ENCODE results near the gene CORO7.

DNA sequence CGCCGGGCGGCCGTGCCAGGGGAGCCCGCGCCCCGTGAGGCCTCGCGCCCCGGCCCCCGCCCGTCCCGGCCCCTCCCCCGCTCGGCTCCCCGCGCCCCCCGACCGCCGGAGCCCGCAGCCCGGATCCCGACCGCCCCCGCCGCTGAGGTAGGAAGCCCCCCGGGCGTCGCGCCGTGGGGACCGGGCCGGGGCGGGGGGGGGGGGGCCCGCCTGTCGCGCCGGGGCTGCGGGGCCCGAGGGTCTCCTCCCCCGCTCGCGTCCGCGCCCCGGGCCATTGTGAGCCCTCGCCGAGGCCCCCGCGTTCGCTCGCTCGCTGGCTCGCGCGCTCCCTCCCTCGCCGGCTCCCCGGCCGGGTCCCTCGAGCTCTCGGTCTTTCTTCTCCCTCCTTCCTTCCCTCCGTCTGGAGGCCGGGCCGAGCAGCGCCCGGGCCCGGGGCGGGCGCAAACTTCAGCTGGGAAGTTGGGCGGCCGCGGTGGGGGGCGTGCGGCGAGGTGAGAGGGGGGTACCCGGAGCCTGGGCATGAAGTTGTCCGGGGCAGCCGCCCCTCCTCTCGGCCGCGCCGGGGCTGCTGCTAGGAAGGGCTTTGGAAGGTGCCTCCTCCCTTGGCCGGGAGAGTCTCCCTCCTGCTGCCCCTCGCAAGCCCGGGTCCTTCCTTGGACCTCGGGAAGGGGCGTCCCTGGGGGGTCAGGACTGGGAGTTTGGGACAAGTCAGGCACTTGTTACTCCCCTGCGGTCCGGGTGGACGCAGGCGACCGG lies 100.1 kb downstream of the CORO7 start:
- TF ChIP-seq FOSL2 (IDR thresholded peaks at IDR 0.05; ENCODE audit: borderline replicate concordance, low read depth) (no peak), SMC3 (IDR thresholded peaks at IDR 0.05; ENCODE audit: low read depth, low read length) (no peak), ELF1 (IDR thresholded peaks at IDR 0.05) (no peak), EP300 (IDR thresholded peaks at IDR 0.05; ENCODE audit: borderline replicate concordance in 1 of 2, low read depth in 1 of 2, low read length in 1 of 2) (no peak), RFX5 (IDR thresholded peaks at IDR 0.05; ENCODE audit: low read length) (no peak), YY1 (IDR thresholded peaks at IDR 0.05; ENCODE audit: low read depth) (no peak), CHD2 (IDR thresholded peaks at IDR 0.05; ENCODE audit: low read length, partially characterized antibody) (no peak), NFIC (IDR thresholded peaks at IDR 0.05; ENCODE audit: borderline replicate concordance) (no peak), GABPA (IDR thresholded peaks at IDR 0.05; ENCODE audit: low read depth) (no peak)
- TF ChIP-seq, protein P1, sequence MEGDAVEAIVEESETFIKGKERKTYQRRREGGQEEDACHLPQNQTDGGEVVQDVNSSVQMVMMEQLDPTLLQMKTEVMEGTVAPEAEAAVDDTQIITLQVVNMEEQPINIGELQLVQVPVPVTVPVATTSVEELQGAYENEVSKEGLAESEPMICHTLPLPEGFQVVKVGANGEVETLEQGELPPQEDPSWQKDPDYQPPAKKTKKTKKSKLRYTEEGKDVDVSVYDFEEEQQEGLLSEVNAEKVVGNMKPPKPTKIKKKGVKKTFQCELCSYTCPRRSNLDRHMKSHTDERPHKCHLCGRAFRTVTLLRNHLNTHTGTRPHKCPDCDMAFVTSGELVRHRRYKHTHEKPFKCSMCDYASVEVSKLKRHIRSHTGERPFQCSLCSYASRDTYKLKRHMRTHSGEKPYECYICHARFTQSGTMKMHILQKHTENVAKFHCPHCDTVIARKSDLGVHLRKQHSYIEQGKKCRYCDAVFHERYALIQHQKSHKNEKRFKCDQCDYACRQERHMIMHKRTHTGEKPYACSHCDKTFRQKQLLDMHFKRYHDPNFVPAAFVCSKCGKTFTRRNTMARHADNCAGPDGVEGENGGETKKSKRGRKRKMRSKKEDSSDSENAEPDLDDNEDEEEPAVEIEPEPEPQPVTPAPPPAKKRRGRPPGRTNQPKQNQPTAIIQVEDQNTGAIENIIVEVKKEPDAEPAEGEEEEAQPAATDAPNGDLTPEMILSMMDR (IDR thresholded peaks at IDR 0.05), result no peak
- TF ChIP-seq, protein P2, sequence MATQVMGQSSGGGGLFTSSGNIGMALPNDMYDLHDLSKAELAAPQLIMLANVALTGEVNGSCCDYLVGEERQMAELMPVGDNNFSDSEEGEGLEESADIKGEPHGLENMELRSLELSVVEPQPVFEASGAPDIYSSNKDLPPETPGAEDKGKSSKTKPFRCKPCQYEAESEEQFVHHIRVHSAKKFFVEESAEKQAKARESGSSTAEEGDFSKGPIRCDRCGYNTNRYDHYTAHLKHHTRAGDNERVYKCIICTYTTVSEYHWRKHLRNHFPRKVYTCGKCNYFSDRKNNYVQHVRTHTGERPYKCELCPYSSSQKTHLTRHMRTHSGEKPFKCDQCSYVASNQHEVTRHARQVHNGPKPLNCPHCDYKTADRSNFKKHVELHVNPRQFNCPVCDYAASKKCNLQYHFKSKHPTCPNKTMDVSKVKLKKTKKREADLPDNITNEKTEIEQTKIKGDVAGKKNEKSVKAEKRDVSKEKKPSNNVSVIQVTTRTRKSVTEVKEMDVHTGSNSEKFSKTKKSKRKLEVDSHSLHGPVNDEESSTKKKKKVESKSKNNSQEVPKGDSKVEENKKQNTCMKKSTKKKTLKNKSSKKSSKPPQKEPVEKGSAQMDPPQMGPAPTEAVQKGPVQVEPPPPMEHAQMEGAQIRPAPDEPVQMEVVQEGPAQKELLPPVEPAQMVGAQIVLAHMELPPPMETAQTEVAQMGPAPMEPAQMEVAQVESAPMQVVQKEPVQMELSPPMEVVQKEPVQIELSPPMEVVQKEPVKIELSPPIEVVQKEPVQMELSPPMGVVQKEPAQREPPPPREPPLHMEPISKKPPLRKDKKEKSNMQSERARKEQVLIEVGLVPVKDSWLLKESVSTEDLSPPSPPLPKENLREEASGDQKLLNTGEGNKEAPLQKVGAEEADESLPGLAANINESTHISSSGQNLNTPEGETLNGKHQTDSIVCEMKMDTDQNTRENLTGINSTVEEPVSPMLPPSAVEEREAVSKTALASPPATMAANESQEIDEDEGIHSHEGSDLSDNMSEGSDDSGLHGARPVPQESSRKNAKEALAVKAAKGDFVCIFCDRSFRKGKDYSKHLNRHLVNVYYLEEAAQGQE (IDR thresholded peaks at IDR 0.05; ENCODE audit: low read depth, low read length), result no peak
- TF ChIP-seq, protein P3, sequence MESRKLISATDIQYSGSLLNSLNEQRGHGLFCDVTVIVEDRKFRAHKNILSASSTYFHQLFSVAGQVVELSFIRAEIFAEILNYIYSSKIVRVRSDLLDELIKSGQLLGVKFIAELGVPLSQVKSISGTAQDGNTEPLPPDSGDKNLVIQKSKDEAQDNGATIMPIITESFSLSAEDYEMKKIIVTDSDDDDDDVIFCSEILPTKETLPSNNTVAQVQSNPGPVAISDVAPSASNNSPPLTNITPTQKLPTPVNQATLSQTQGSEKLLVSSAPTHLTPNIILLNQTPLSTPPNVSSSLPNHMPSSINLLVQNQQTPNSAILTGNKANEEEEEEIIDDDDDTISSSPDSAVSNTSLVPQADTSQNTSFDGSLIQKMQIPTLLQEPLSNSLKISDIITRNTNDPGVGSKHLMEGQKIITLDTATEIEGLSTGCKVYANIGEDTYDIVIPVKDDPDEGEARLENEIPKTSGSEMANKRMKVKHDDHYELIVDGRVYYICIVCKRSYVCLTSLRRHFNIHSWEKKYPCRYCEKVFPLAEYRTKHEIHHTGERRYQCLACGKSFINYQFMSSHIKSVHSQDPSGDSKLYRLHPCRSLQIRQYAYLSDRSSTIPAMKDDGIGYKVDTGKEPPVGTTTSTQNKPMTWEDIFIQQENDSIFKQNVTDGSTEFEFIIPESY (IDR thresholded peaks at IDR 0.05; ENCODE audit: borderline replicate concordance, low read depth), result no peak
- TF ChIP-seq, protein P4, sequence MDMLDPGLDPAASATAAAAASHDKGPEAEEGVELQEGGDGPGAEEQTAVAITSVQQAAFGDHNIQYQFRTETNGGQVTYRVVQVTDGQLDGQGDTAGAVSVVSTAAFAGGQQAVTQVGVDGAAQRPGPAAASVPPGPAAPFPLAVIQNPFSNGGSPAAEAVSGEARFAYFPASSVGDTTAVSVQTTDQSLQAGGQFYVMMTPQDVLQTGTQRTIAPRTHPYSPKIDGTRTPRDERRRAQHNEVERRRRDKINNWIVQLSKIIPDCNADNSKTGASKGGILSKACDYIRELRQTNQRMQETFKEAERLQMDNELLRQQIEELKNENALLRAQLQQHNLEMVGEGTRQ (IDR thresholded peaks at IDR 0.05; ENCODE audit: borderline replicate concordance, low read depth, low read length), result no peak

Data from SK-N-SH (cell line).